Neural cell (in vitro differentiated cells): ENCODE results near the gene HSD3B7. TPM values are rescaled to one million over a fixed set of nuclear protein-coding genes. Genes with fewer than 3 reads are reported as not detected.
"Not testable (repeated sequence)": the region's sequence is repeated elsewhere in the genome, so short reads cannot be mapped to it uniquely, and the experiment has no call there.

Source experiments
- H2AFZ ChIP-seq: fragments of 200-600, 300-800 bp; sonication (generic), shearing (Covaris generic); 2 replicates; pipeline ENCODE4 v1.6.0; 2014; ENCODE audit warnings: low read depth, mild to moderate bottlenecking, antibody characterized with exemption, low read length, moderate library complexity
- H3F3A ChIP-seq: fragments of 200-600 bp; shearing (Covaris generic); 2 replicates; pipeline ENCODE4 v1.6.1; 2016; ENCODE audit warnings: mild to moderate bottlenecking, moderate library complexity, mixed read lengths, antibody characterized with exemption, low read length; ENCODE audit not compliant: insufficient read depth, poor library complexity, severe bottlenecking
- H3K27ac ChIP-seq: fragments of 200-600, 300-800 bp; sonication (generic), shearing (Covaris generic); 2 replicates; pipeline ENCODE4 v1.5.1; 2014; ENCODE audit warnings: mild to moderate bottlenecking, low read length, moderate library complexity
- H3K27me3 ChIP-seq: fragments of 300-800, 200-600 bp; sonication (generic), shearing (Covaris generic); 2 replicates; pipeline ENCODE4 v1.6.0; 2014; ENCODE audit warnings: mild to moderate bottlenecking, low read depth, low read length, moderate library complexity; ENCODE audit not compliant: insufficient read depth
- H3K36me3 ChIP-seq: fragments of 300-800, 200-600 bp; sonication (generic), shearing (Covaris generic); 2 replicates; pipeline ENCODE4 v1.5.1; 2014; ENCODE audit warnings: mild to moderate bottlenecking, antibody characterized with exemption, low read length, moderate library complexity; ENCODE audit not compliant: insufficient read depth
- H3K4me2 ChIP-seq: fragments of 300-800, 200-600 bp; sonication (generic), shearing (Covaris generic); 2 replicates; pipeline ENCODE4 v1.6.0; 2014; ENCODE audit warnings: mild to moderate bottlenecking, low read length
- H3K4me3 ChIP-seq: fragments of 300-800, 200-600 bp; sonication (generic), shearing (Covaris generic); 2 replicates; pipeline ENCODE4 v1.5.1; 2014; ENCODE audit warnings: mild to moderate bottlenecking, low read length, moderate library complexity
- H3K79me2 ChIP-seq: fragments of 200-600 bp; shearing (Covaris generic); replicated peaks from 2 replicates; pipeline ENCODE4 v1.6.0; 2014; ENCODE audit warnings: mild to moderate bottlenecking, low read length, moderate library complexity; ENCODE audit not compliant: insufficient read depth
- H3K9ac ChIP-seq: fragments of 300-800, 200-600 bp; sonication (generic), shearing (Covaris generic); 2 replicates; pipeline ENCODE4 v1.6.1; 2016; ENCODE audit warnings: mild to moderate bottlenecking, low read length, mixed read lengths
- H3K9me2 ChIP-seq: fragments of 200-600 bp; shearing (Covaris generic); 2 replicates; pipeline ENCODE4 v1.6.1; 2016; ENCODE audit warnings: mild to moderate bottlenecking, low read length, mixed read lengths; ENCODE audit not compliant: insufficient read depth
- H3K9me3 ChIP-seq: fragments of 200-600, 300-800 bp; sonication (generic), shearing (Covaris generic); 2 replicates; pipeline ENCODE4 v1.6.1; 2016; ENCODE audit warnings: mild to moderate bottlenecking, mixed run types, low read length, moderate library complexity, mixed read lengths
- H4K20me1 ChIP-seq: fragments of 200-600 bp; shearing (Covaris generic); 2 replicates; pipeline ENCODE4 v1.6.1; 2016; ENCODE audit warnings: mild to moderate bottlenecking, mixed run types; ENCODE audit not compliant: insufficient read depth
- CTCF ChIP-seq: fragments of 450-650 bp; IDR thresholded peaks from 2 replicates; pipeline ENCODE4 v1.5.1; 2014; ENCODE audit warnings: antibody characterized with exemption, mild to moderate bottlenecking, moderate library complexity; ENCODE audit not compliant: poor library complexity, severe bottlenecking
- EP300 ChIP-seq: fragments of 450-650 bp; conservative IDR thresholded peaks from 2 replicates; pipeline ENCODE4 v1.6.1; 2014; ENCODE audit warnings: antibody characterized with exemption, mild to moderate bottlenecking, moderate library complexity; ENCODE audit not compliant: poor library complexity, severe bottlenecking
- EZH2 ChIP-seq: fragments of 200-600, 300-800 bp; shearing (Covaris generic), sonication (generic); IDR thresholded peaks from 2 replicates; pipeline ENCODE4 v1.6.1; 2014; ENCODE audit warnings: antibody characterized with exemption, low read length, borderline replicate concordance, mild to moderate bottlenecking; ENCODE audit not compliant: insufficient read depth, poor library complexity, severe bottlenecking
- MXI1 ChIP-seq: fragments of 450-650 bp; conservative IDR thresholded peaks from 2 replicates; pipeline ENCODE4 v1.6.1; 2014; ENCODE audit warnings: antibody characterized with exemption, mild to moderate bottlenecking; ENCODE audit not compliant: poor library complexity, severe bottlenecking
- POLR2AphosphoS5 ChIP-seq: IDR thresholded peaks from 2 replicates; pipeline ENCODE4 v1.6.1; 2012
- RAD21 ChIP-seq: fragments of 450-650 bp; conservative IDR thresholded peaks from 2 replicates; pipeline ENCODE4 v1.6.1; 2014; ENCODE audit warnings: antibody characterized with exemption, mild to moderate bottlenecking, moderate library complexity
- REST ChIP-seq: IDR thresholded peaks from 2 replicates; pipeline ENCODE4 v1.6.1; 2012; ENCODE audit warnings: borderline replicate concordance
- SMC3 ChIP-seq: fragments of 450-650 bp; conservative IDR thresholded peaks from 2 replicates; pipeline ENCODE4 v1.6.1; 2014; ENCODE audit warnings: antibody characterized with exemption, mild to moderate bottlenecking, moderate library complexity; ENCODE audit not compliant: poor library complexity
- TAF1 ChIP-seq: IDR thresholded peaks from 2 replicates; pipeline ENCODE4 v1.6.1; 2012; ENCODE audit warnings: low read depth
- polyA plus RNA-seq: library from polyadenylated mRNA; depleted of rRNA; stranded (reverse); fragments of >200 nt; gene quantifications from 2 replicates; pipeline ENCODE4 v1.2.3, GENCODE V29; 2014

The HSD3B7 gene
- polyA plus RNA-seq, 1 donor from 2014 or later: 3.4 TPM

DNA sequence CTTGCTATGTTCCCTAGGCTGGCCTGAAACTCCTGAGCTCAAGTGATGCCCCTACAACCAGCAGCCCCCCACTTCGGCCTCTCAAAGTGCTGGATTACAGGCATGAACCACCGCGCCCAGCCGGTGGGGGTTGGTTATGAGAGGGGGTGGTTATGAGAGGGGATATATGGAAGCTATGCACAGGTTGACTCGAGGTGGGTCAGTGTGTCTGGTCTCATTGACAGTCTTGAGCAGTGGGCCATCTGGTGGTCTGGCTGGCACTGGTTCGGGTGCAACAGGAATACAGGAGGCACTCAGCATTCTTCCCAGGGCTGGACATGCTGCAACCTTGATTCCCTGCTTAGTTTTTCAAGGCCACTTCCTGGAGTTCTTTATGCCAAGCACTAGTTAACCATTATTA lies 31.0 kb downstream of the HSD3B7 start:
- Histone ChIP-seq H3F3A (no peaks in the 10 kb centered on the region), H3K4me3 (no peak overlapping the region), H4K20me1 (no peaks in the 10 kb centered on the region), H3K79me2 (no peaks in the 10 kb centered on the region), H3K27ac (no peak overlapping the region), H3K9me2 (no peaks in the 10 kb centered on the region), H2AFZ (no peak overlapping the region), H3K36me3 (no peaks in the 10 kb centered on the region), H3K9ac (no peak overlapping the region), H3K4me2 (no peak overlapping the region), H3K9me3 (no peaks in the 10 kb centered on the region), H3K27me3 (no peaks in the 10 kb centered on the region)
- TF ChIP-seq RAD21 (no peak), TAF1 (no peak), EZH2 (no peak), CTCF (no peak), MXI1 (no peak), SMC3 (no peak), POLR2AphosphoS5 (no peak), EP300 (no peak)

GRCh38 chr16:31017756-31018155 lies 32.7 kb downstream of the HSD3B7 start:
- not testable (repeated sequence) for H2AFZ ChIP-seq, H3K79me2 ChIP-seq, H3K9me3 ChIP-seq

DNA sequence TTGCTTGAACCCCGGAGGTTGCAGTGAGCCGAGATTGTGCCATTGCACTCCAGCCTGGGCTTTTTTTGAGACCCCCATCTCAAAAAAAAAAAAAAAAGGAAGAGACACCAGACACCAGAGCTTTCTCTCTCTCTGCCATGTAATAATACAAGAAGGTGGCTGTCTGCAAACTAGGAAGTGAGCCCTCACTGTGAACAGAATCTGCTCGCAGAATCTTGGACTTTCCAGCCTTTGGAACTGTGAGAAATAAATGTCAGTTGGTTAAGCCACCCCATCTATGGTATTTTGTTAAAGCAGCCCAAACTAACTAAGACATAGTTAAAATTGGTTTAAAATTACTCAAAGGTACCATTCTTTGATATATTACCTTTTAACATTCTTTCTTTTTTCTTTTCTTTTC lies 35.5 kb downstream of the HSD3B7 start:
- TF ChIP-seq CTCF (no peak), EZH2 (no peak), POLR2AphosphoS5 (no peak), TAF1 (no peak), RAD21 (no peak), MXI1 (no peak), EP300 (no peak), SMC3 (no peak), REST (no peak)
- H3K9me2 ChIP-seq: no peaks in the 10 kb centered on the region
- H3K79me2 ChIP-seq: no peaks in the 10 kb centered on the region
- no peaks in the 10 kb centered on the region for H4K20me1 ChIP-seq
- no peaks in the 10 kb centered on the region for H3F3A ChIP-seq
- no peaks in the 10 kb centered on the region for H3K27me3 ChIP-seq
- no peak overlapping the region for H2AFZ ChIP-seq
- no peaks in the 10 kb centered on the region for H3K9me3 ChIP-seq
- no peak overlapping the region for H3K9ac ChIP-seq
- H3K27ac ChIP-seq: no peak overlapping the region
- no peaks in the 10 kb centered on the region for H3K36me3 ChIP-seq
- H3K4me2 ChIP-seq: no peak overlapping the region
- no peak overlapping the region for H3K4me3 ChIP-seq

More at GRCh38 chr16:31017756-31018155, 32.7 kb downstream of the HSD3B7 start:
- not testable (repeated sequence) for H4K20me1 ChIP-seq, H3K4me3 ChIP-seq, H3K27me3 ChIP-seq, H3K36me3 ChIP-seq, H3K4me2 ChIP-seq, H3K9ac ChIP-seq, H3K27ac ChIP-seq, H3F3A ChIP-seq, H3K9me2 ChIP-seq
